Activated naive CD4-positive, alpha-beta T cell treated with anti-CD3 and anti-CD28 coated beads, Interleukin-2, amount 10 ng/mL, durations not matched to agents 7 days and 5 days (primary cell): ENCODE data around the gene PCDH1.

ENCODE experiments used
- CTCF ChIA-PET: fragments of 350-600 bp; sonication (Branson Sonifier 250); formaldehyde crosslinking; loops from one replicate; lab custom pipeline; 2021; ENCODE audit warnings: antibody characterized with exemption; lab: Charles Lee
- DNase-seq: peaks from one replicate; pipeline ENCODE4 v3.0.0-alpha.2; 2020
- H3K27ac Mint-ChIP-seq: one replicate; pipeline ENCODE4 v1.8.0; 2021; ENCODE audit warnings: mild to moderate bottlenecking, moderate library complexity, mixed read lengths
- H3K27me3 Mint-ChIP-seq: one replicate; pipeline ENCODE4 v1.8.0; 2021; ENCODE audit warnings: mild to moderate bottlenecking, mixed read lengths
- H3K36me3 Mint-ChIP-seq: one replicate; pipeline ENCODE4 v1.8.0; 2021; ENCODE audit warnings: mixed read lengths
- H3K4me1 Mint-ChIP-seq: one replicate; pipeline ENCODE4 v1.8.0; 2021; ENCODE audit warnings: mixed read lengths
- H3K4me3 Mint-ChIP-seq: one replicate; pipeline ENCODE4 v1.8.0; 2021; ENCODE audit warnings: mild to moderate bottlenecking, moderate library complexity, mixed read lengths
- H3K9me3 Mint-ChIP-seq: one replicate; pipeline ENCODE4 v1.8.0; 2021; ENCODE audit warnings: mixed read lengths

The PCDH1 gene

GRCh38 chr5:141875022-141875740 lies 3.0 kb downstream of the PCDH1 start:
- H3K4me3 Mint-ChIP-seq, result no peak overlapping the region
- H3K27me3 Mint-ChIP-seq, result peaks cover 95% of the 10 kb centered on the region
- no peak for DNase-seq
- H3K4me1 Mint-ChIP-seq, result peaks cover 18% of the 10 kb centered on the region
- no peaks in the 10 kb centered on the region for H3K36me3 Mint-ChIP-seq
- CTCF ChIA-PET, result interaction anchor here (0.9 to 1.7 kb wide), 3 partner anchors 32 to 209 kb away, joined by 3 to 4 read pairs (median 3); no protein-coding TSS in a partner anchor
- no peaks in the 10 kb centered on the region for H3K9me3 Mint-ChIP-seq
- no peak overlapping the region for H3K27ac Mint-ChIP-seq

GRCh38 chr5:141874262-141874964 lies 3.8 kb downstream of the PCDH1 start:
- H3K27ac Mint-ChIP-seq, result no peak overlapping the region
- CTCF ChIA-PET, result interaction anchor here (1.2 to 1.7 kb wide), 2 partner anchors 32 to 209 kb away, joined by 3 read pairs; no protein-coding TSS in a partner anchor
- H3K27me3 Mint-ChIP-seq, result peaks cover 95% of the 10 kb centered on the region
- peaks cover 18% of the 10 kb centered on the region for H3K4me1 Mint-ChIP-seq
- DNase-seq, result no peak
- H3K36me3 Mint-ChIP-seq, result no peaks in the 10 kb centered on the region
- H3K9me3 Mint-ChIP-seq, result no peaks in the 10 kb centered on the region
- no peak overlapping the region for H3K4me3 Mint-ChIP-seq

GRCh38 chr5:141873933-141874261 lies 4.3 kb downstream of the PCDH1 start:
- Mint-ChIP-seq H3K36me3 (no peaks in the 10 kb centered on the region), H3K4me1 (peaks cover 13% of the 10 kb centered on the region), H3K9me3 (no peaks in the 10 kb centered on the region), H3K27me3 (peaks cover 95% of the 10 kb centered on the region), H3K27ac (no peak overlapping the region), H3K4me3 (no peak overlapping the region)
- DNase-seq, result no peak
- CTCF ChIA-PET, result interaction anchor here (0.7 to 1.7 kb wide), 3 partner anchors 33 to 208 kb away, joined by 3 read pairs; partner anchors contain the start of gene RNF14

GRCh38 chr5:141872496-141873356 lies 5.5 kb downstream of the PCDH1 start:
- CTCF ChIA-PET, result no interaction called here
- Mint-ChIP-seq H3K4me1 (peaks cover 9% of the 10 kb centered on the region), H3K36me3 (no peaks in the 10 kb centered on the region), H3K27me3 (peaks cover 96% of the 10 kb centered on the region), H3K9me3 (no peaks in the 10 kb centered on the region), H3K27ac (no peak overlapping the region), H3K4me3 (no peak overlapping the region)
- no peak for DNase-seq

GRCh38 chr5:141871870-141872269 lies 6.3 kb downstream of the PCDH1 start:
- peaks cover 96% of the 10 kb centered on the region for H3K27me3 Mint-ChIP-seq
- H3K4me1 Mint-ChIP-seq, result peaks cover under 1% of the 10 kb centered on the region
- CTCF ChIA-PET, result no interaction called here
- H3K9me3 Mint-ChIP-seq, result no peaks in the 10 kb centered on the region
- no peaks in the 10 kb centered on the region for H3K36me3 Mint-ChIP-seq
- DNase-seq, result no peak
- H3K27ac Mint-ChIP-seq, result no peak overlapping the region
- H3K4me3 Mint-ChIP-seq, result no peak overlapping the region

- Mint-ChIP-seq H3K27me3 (peaks cover 93% of the 10 kb centered on the region), H3K27ac (no peak overlapping the region), H3K4me1 (no peaks in the 10 kb centered on the region), H3K4me3 (no peak overlapping the region), H3K9me3 (no peaks in the 10 kb centered on the region), H3K36me3 (no peaks in the 10 kb centered on the region)
- no peak for DNase-seq
- CTCF ChIA-PET, result no interaction called here
Measured at GRCh38 chr5:141870871-141871270, 7.3 kb downstream of the PCDH1 start.

- Mint-ChIP-seq H3K4me1 (no peaks in the 10 kb centered on the region), H3K27ac (no peak overlapping the region), H3K4me3 (no peak overlapping the region), H3K9me3 (no peaks in the 10 kb centered on the region), H3K36me3 (no peaks in the 10 kb centered on the region), H3K27me3 (peaks cover 87% of the 10 kb centered on the region)
- no peak for DNase-seq
- CTCF ChIA-PET, result no interaction called here
Measured at GRCh38 chr5:141870228-141870627, 8.0 kb downstream of the PCDH1 start.

- Mint-ChIP-seq H3K4me3 (no peak overlapping the region), H3K4me1 (no peaks in the 10 kb centered on the region), H3K27ac (no peak overlapping the region), H3K27me3 (peaks cover 85% of the 10 kb centered on the region), H3K9me3 (no peaks in the 10 kb centered on the region), H3K36me3 (no peaks in the 10 kb centered on the region)
- DNase-seq, result no peak
- CTCF ChIA-PET, result interaction anchor here (1.2 to 1.4 kb wide), 3 partner anchors 9 to 57 kb away, joined by 3 to 6 read pairs (median 4); partner anchors contain the start of gene PCDH1
Measured at GRCh38 chr5:141869514-141869913, 8.7 kb downstream of the PCDH1 start.

GRCh38 chr5:141869040-141869439 lies 9.2 kb downstream of the PCDH1 start:
- Mint-ChIP-seq H3K36me3 (no peaks in the 10 kb centered on the region), H3K4me1 (no peaks in the 10 kb centered on the region), H3K9me3 (no peaks in the 10 kb centered on the region), H3K27me3 (peaks cover 83% of the 10 kb centered on the region), H3K4me3 (no peak overlapping the region), H3K27ac (no peak overlapping the region)
- CTCF ChIA-PET, result interaction anchor here (1.2 to 1.4 kb wide), 3 partner anchors 9 to 56 kb away, joined by 3 to 6 read pairs (median 4); partner anchors contain the start of gene PCDH1
- DNase-seq, result no peak

- no peak for DNase-seq
- peaks cover 83% of the 10 kb centered on the region for H3K27me3 Mint-ChIP-seq
- CTCF ChIA-PET, result interaction anchor here (1.2 to 1.4 kb wide), 3 partner anchors 10 to 56 kb away, joined by 3 to 6 read pairs (median 4); partner anchors contain the start of gene PCDH1
- no peaks in the 10 kb centered on the region for H3K36me3 Mint-ChIP-seq
- H3K9me3 Mint-ChIP-seq, result no peaks in the 10 kb centered on the region
- H3K4me3 Mint-ChIP-seq, result no peak overlapping the region
- H3K4me1 Mint-ChIP-seq, result no peaks in the 10 kb centered on the region
- H3K27ac Mint-ChIP-seq, result no peak overlapping the region
Measured at GRCh38 chr5:141868541-141868940, 9.7 kb downstream of the PCDH1 start.

- no peak for DNase-seq
- peaks cover 78% of the 10 kb centered on the region for H3K27me3 Mint-ChIP-seq
- no peaks in the 10 kb centered on the region for H3K36me3 Mint-ChIP-seq
- no peak overlapping the region for H3K27ac Mint-ChIP-seq
- no peak overlapping the region for H3K4me3 Mint-ChIP-seq
- CTCF ChIA-PET, result interaction anchor here (1.3 to 1.4 kb wide), 3 partner anchors 11 to 52 kb away, joined by 3 to 4 read pairs (median 3); partner anchors contain the start of gene PCDH1
- H3K4me1 Mint-ChIP-seq, result no peaks in the 10 kb centered on the region
- no peaks in the 10 kb centered on the region for H3K9me3 Mint-ChIP-seq
Measured at GRCh38 chr5:141867651-141868050, 10.6 kb downstream of the PCDH1 start.

- H3K36me3 Mint-ChIP-seq, result no peaks in the 10 kb centered on the region
- H3K4me1 Mint-ChIP-seq, result no peaks in the 10 kb centered on the region
- CTCF ChIA-PET, result interaction anchor here (1.3 to 1.4 kb wide), 3 partner anchors 11 to 52 kb away, joined by 3 to 4 read pairs (median 3); partner anchors contain the start of gene PCDH1
- peaks cover 77% of the 10 kb centered on the region for H3K27me3 Mint-ChIP-seq
- no peak overlapping the region for H3K4me3 Mint-ChIP-seq
- no peak for DNase-seq
- no peak overlapping the region for H3K27ac Mint-ChIP-seq
- H3K9me3 Mint-ChIP-seq, result no peaks in the 10 kb centered on the region
Measured at GRCh38 chr5:141867139-141867538, 11.1 kb downstream of the PCDH1 start.

- DNase-seq, result no peak
- CTCF ChIA-PET, result no interaction called here
- no peaks in the 10 kb centered on the region for H3K4me1 Mint-ChIP-seq
- H3K4me3 Mint-ChIP-seq, result no peak overlapping the region
- H3K9me3 Mint-ChIP-seq, result no peaks in the 10 kb centered on the region
- H3K36me3 Mint-ChIP-seq, result no peaks in the 10 kb centered on the region
- no peak overlapping the region for H3K27ac Mint-ChIP-seq
- H3K27me3 Mint-ChIP-seq, result peaks cover 80% of the 10 kb centered on the region
Measured at GRCh38 chr5:141866096-141866495, 12.1 kb downstream of the PCDH1 start.

GRCh38 chr5:141865406-141865805 lies 12.8 kb downstream of the PCDH1 start:
- no peak overlapping the region for H3K27ac Mint-ChIP-seq

More at GRCh38 chr5:141865406-141865805, 12.8 kb downstream of the PCDH1 start:
- no peaks in the 10 kb centered on the region for H3K4me1 Mint-ChIP-seq
- H3K9me3 Mint-ChIP-seq, result no peaks in the 10 kb centered on the region
- no peak overlapping the region for H3K4me3 Mint-ChIP-seq
- H3K36me3 Mint-ChIP-seq, result no peaks in the 10 kb centered on the region
- CTCF ChIA-PET, result interaction anchor here (2.0 kb wide), 1 partner anchor 14 kb away, joined by 6 read pairs; no protein-coding TSS in a partner anchor
- no peak for DNase-seq
- peaks cover 78% of the 10 kb centered on the region for H3K27me3 Mint-ChIP-seq
